CMK (cell line): ENCODE data around the gene RSPH6A.
"Not testable (repeated sequence)": the region's sequence is repeated elsewhere in the genome, so short reads cannot be mapped to it uniquely, and the experiment has no call there.

Experiments
- DNase-seq: peaks from one replicate; pipeline ENCODE4 v3.0.0-alpha.2; 2010; ENCODE audit warnings: low read depth

RSPH6A gene

GRCh38 chr19:45764945-45765701 lies 50.0 kb downstream of the RSPH6A start:
- no peak for DNase-seq

- DNase-seq, result no peak
Observed at GRCh38 chr19:45764475-45764874, 50.6 kb downstream of the RSPH6A start.

- no peak for DNase-seq
Observed at GRCh38 chr19:45763691-45764294, 51.3 kb downstream of the RSPH6A start.

GRCh38 chr19:45762870-45763631 lies 52.1 kb downstream of the RSPH6A start:
- no peak for DNase-seq

GRCh38 chr19:45761714-45762113 lies 53.4 kb downstream of the RSPH6A start:
- DNase-seq, result no peak

GRCh38 chr19:45758921-45759320 lies 56.2 kb downstream of the RSPH6A start:
- no peak for DNase-seq

GRCh38 chr19:45757695-45758094 lies 57.4 kb downstream of the RSPH6A start:
- no peak for DNase-seq

GRCh38 chr19:45754323-45754722 lies 60.8 kb downstream of the RSPH6A start:
- DNase-seq, result no peak

GRCh38 chr19:45753548-45753947 lies 61.6 kb downstream of the RSPH6A start:
- no peak for DNase-seq

GRCh38 chr19:45752639-45753038 lies 62.5 kb downstream of the RSPH6A start:
- no peak for DNase-seq

GRCh38 chr19:45751483-45751882 lies 63.6 kb downstream of the RSPH6A start:
- not testable (repeated sequence) for DNase-seq

GRCh38 chr19:45747513-45747912 lies 67.6 kb downstream of the RSPH6A start:
- DNase-seq, result no peak

- DNase-seq, result no peak
Observed at GRCh38 chr19:45746866-45747265, 68.2 kb downstream of the RSPH6A start.
